Stimulated activated CD8-positive, alpha-beta memory T cell treated with anti-CD3 and anti-CD28 coated beads, Interleukin-15, amount 100 ng/mL, for 24 hours (primary cell): ENCODE results near the gene RUNX2.

Source experiments
- DNase-seq: peaks from one replicate; pipeline ENCODE4 v3.0.0-alpha.2; 2020; ENCODE audit warnings: low read depth

The RUNX2 gene

GRCh38 chr6:45709781-45710220, 381.7 kb downstream of the RUNX2 start:
- no peak for DNase-seq

GRCh38 chr6:45710304-45710821, 382.2 kb downstream of the RUNX2 start:
- peak; percentile 42 for DNase-seq

GRCh38 chr6:45712076-45712475, 383.9 kb downstream of the RUNX2 start:
- no peak for DNase-seq

- no peak for DNase-seq
Observed at GRCh38 chr6:45712786-45713185, 384.7 kb downstream of the RUNX2 start.
